Measurements from ENCODE around the gene RIPOR3. TPM values are rescaled to one million over a fixed set of nuclear protein-coding genes. Genes with fewer than 3 reads are reported as not detected.

RIPOR3 gene
- total and polyA plus RNA-seq, 9 of the 15 experiments (the other 6 are each of a cell fraction or from before 2014, with no cell fraction given): 3.3 to 62.7 (median 21.4) TPM

- TF ChIP-seq, protein P1, sequence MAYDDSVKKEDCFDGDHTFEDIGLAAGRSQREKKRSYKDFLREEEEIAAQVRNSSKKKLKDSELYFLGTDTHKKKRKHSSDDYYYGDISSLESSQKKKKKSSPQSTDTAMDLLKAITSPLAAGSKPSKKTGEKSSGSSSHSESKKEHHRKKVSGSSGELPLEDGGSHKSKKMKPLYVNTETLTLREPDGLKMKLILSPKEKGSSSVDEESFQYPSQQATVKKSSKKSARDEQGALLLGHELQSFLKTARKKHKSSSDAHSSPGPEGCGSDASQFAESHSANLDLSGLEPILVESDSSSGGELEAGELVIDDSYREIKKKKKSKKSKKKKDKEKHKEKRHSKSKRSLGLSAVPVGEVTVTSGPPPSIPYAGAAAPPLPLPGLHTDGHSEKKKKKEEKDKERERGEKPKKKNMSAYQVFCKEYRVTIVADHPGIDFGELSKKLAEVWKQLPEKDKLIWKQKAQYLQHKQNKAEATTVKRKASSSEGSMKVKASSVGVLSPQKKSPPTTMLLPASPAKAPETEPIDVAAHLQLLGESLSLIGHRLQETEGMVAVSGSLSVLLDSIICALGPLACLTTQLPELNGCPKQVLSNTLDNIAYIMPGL (CRISPR knock-in tag; IDR thresholded peaks at IDR 0.05): no peak
- TF ChIP-seq, protein P2, sequence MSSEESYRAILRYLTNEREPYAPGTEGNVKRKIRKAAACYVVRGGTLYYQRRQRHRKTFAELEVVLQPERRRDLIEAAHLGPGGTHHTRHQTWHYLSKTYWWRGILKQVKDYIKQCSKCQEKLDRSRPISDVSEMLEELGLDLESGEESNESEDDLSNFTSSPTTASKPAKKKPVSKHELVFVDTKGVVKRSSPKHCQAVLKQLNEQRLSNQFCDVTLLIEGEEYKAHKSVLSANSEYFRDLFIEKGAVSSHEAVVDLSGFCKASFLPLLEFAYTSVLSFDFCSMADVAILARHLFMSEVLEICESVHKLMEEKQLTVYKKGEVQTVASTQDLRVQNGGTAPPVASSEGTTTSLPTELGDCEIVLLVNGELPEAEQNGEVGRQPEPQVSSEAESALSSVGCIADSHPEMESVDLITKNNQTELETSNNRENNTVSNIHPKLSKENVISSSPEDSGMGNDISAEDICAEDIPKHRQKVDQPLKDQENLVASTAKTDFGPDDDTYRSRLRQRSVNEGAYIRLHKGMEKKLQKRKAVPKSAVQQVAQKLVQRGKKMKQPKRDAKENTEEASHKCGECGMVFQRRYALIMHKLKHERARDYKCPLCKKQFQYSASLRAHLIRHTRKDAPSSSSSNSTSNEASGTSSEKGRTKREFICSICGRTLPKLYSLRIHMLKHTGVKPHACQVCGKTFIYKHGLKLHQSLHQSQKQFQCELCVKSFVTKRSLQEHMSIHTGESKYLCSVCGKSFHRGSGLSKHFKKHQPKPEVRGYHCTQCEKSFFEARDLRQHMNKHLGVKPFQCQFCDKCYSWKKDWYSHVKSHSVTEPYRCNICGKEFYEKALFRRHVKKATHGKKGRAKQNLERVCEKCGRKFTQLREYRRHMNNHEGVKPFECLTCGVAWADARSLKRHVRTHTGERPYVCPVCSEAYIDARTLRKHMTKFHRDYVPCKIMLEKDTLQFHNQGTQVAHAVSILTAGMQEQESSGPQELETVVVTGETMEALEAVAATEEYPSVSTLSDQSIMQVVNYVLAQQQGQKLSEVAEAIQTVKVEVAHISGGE (CRISPR knock-in tag; IDR thresholded peaks at IDR 0.05): peak in 1 of 3 experiments; percentile 69; a peak in 2 of 6 replicates
- TF ChIP-seq EWSR1 (IDR thresholded peaks at IDR 0.05; ENCODE audit: borderline replicate concordance, low read depth, partially characterized antibody): peak; percentile 7
- intact Hi-C loops (cut with micrococcal nuclease) (no loop called here), in situ Hi-C loops (cut with MboI) (no loop called here)
- no peak overlapping the region; the same call in 1 of the 2 replicates for H2AFZ ChIP-seq (ENCODE audit: low read depth, low read length)
- no peaks in the 10 kb centered on the region for H3K36me3 ChIP-seq (ENCODE audit: control insufficient read depth, insufficient read depth, low read length)
- H3K4me3 ChIP-seq: no peak overlapping the region
- H3K27me3 ChIP-seq (ENCODE audit: control insufficient read depth in 2 of 2, insufficient read depth in 2 of 2, low read length in 2 of 2): no peaks in the 10 kb centered on the region
- DNase-seq (ENCODE audit: extremely low read depth in 1 of 4, low spot score in 3 of 4): no peak
- WGBS (ENCODE audit: insufficient coverage, low coverage, missing lambda C conversion rate): 73% methylated on average over 5 of the region's 5 CpGs
- no peak for FAIRE-seq
- H3K9me1 ChIP-seq (ENCODE audit: control insufficient read depth, insufficient read depth, low read length): no peaks in the 10 kb centered on the region
- H4K20me1 ChIP-seq (replicated peaks; ENCODE audit: control insufficient read depth, insufficient read depth, low read length): no peaks in the 10 kb centered on the region
- H3K79me2 ChIP-seq (ENCODE audit: control insufficient read depth, insufficient read depth, low read length): no peaks in the 10 kb centered on the region
- ChIA-PET CTCF (ENCODE audit: low intra/inter-chr PET ratio) (no interaction called here), POLR2A (interaction anchor here (0.6 to 1.2 kb wide), 2 partner anchors 8 to 10 kb away, joined by 3 read pairs; no protein-coding TSS in a partner anchor)
- H3K9ac ChIP-seq (ENCODE audit: insufficient read depth in 1 of 2, low read depth in 2 of 2, low read length in 2 of 2): no peak overlapping the region
- peaks cover 22% of the 10 kb centered on the region in 2 experiments for H3K4me1 ChIP-seq (replicated peaks in 1 of 2; ENCODE audit: control insufficient read depth in 2 of 2, insufficient read depth in 2 of 2, low read length in 2 of 2)
- H3K27ac ChIP-seq (ENCODE audit: extremely low read depth, low read depth, low read length): no peak overlapping the region
- no peak for ATAC-seq
- H3K9me3 ChIP-seq (replicated peaks; ENCODE audit: control insufficient read depth, insufficient read depth, low read depth, low read length): no peaks in the 10 kb centered on the region
- BruUV-seq (replicated peaks): no TSS peak
- H3K4me2 ChIP-seq (ENCODE audit: insufficient read depth, low read length): no peak overlapping the region
Observed at GRCh38 chr20:50709636-50709973, 18.3 kb upstream of the RIPOR3 start.

Measured in K562 (cell line).